ENCODE results near the gene CHST15. TPM values are rescaled to one million over a fixed set of nuclear protein-coding genes. Genes with fewer than 3 reads are reported as not detected.

CHST15 gene
- polyA plus RNA-seq, 1 experiment, result 3.2 TPM

GRCh38 chr10:124016804-124017375, 76.5 kb downstream of the CHST15 start:
- no peaks in the 10 kb centered on the region for H3K27me3 ChIP-seq (ENCODE audit: control insufficient read depth, insufficient read depth, low read length)
- no peak overlapping the region for H3K27ac ChIP-seq (ENCODE audit: low read depth, low read length)
- H3K9me3 ChIP-seq (ENCODE audit: control insufficient read depth, insufficient read depth, low read length), result peaks cover 17% of the 10 kb centered on the region
- ChIA-PET POLR2A (no interaction called here), CTCF (interaction anchor here (1.4 kb wide), 1 partner anchor 22 kb away, joined by 3 read pairs; no protein-coding TSS in a partner anchor)
- DNase-seq (ENCODE audit: low read depth, low spot score), result no peak
- no peak overlapping the region for H3K4me3 ChIP-seq (ENCODE audit: low read depth, low read length)
- TF ChIP-seq CTCF (IDR thresholded peaks at IDR 0.05; ENCODE audit: low read depth, low read length), result no peak

- H3K4me3 ChIP-seq (ENCODE audit: low read depth, low read length), result no peak overlapping the region
- H3K9me3 ChIP-seq (ENCODE audit: control insufficient read depth, insufficient read depth, low read length), result peaks cover 22% of the 10 kb centered on the region
- H3K27me3 ChIP-seq (ENCODE audit: control insufficient read depth, insufficient read depth, low read length), result no peaks in the 10 kb centered on the region
- ChIA-PET CTCF (interaction anchor here (1.4 kb wide), 1 partner anchor 21 kb away, joined by 3 read pairs; no protein-coding TSS in a partner anchor), POLR2A (no interaction called here)
- no peak for DNase-seq (ENCODE audit: low read depth, low spot score)
- no peak for TF ChIP-seq CTCF (IDR thresholded peaks at IDR 0.05; ENCODE audit: low read depth, low read length)
- no peak overlapping the region for H3K27ac ChIP-seq (ENCODE audit: low read depth, low read length)
Observed at GRCh38 chr10:124015991-124016390, 77.4 kb downstream of the CHST15 start.

- no peak for DNase-seq (ENCODE audit: low read depth, low spot score)
- CTCF ChIA-PET, result no interaction called here
- POLR2A ChIA-PET, result no interaction called here
- no peak for TF ChIP-seq CTCF (IDR thresholded peaks at IDR 0.05; ENCODE audit: low read depth, low read length)
- Histone ChIP-seq H3K27me3 (ENCODE audit: control insufficient read depth, insufficient read depth, low read length) (no peaks in the 10 kb centered on the region), H3K27ac (ENCODE audit: low read depth, low read length) (no peak overlapping the region), H3K4me3 (ENCODE audit: low read depth, low read length) (no peak overlapping the region), H3K9me3 (ENCODE audit: control insufficient read depth, insufficient read depth, low read length) (peaks cover 33% of the 10 kb centered on the region)
Observed at GRCh38 chr10:124014416-124015154, 78.8 kb downstream of the CHST15 start.

- CTCF ChIA-PET, result no interaction called here
- Histone ChIP-seq H3K4me3 (ENCODE audit: low read depth, low read length) (no peak overlapping the region), H3K9me3 (ENCODE audit: control insufficient read depth, insufficient read depth, low read length) (peaks cover 33% of the 10 kb centered on the region), H3K27me3 (ENCODE audit: control insufficient read depth, insufficient read depth, low read length) (no peaks in the 10 kb centered on the region), H3K27ac (ENCODE audit: low read depth, low read length) (no peak overlapping the region)
- no peak for DNase-seq (ENCODE audit: low read depth, low spot score)
- TF ChIP-seq CTCF (IDR thresholded peaks at IDR 0.05; ENCODE audit: low read depth, low read length), result no peak
- POLR2A ChIA-PET, result no interaction called here
Observed at GRCh38 chr10:124013916-124014315, 79.5 kb downstream of the CHST15 start.

- no peak for DNase-seq (ENCODE audit: low read depth, low spot score)
- ChIA-PET CTCF (no interaction called here), POLR2A (no interaction called here)
- Histone ChIP-seq H3K4me3 (ENCODE audit: low read depth, low read length) (no peak overlapping the region), H3K27ac (ENCODE audit: low read depth, low read length) (no peak overlapping the region), H3K9me3 (ENCODE audit: control insufficient read depth, insufficient read depth, low read length) (peaks cover 33% of the 10 kb centered on the region), H3K27me3 (ENCODE audit: control insufficient read depth, insufficient read depth, low read length) (no peaks in the 10 kb centered on the region)
- no peak for TF ChIP-seq CTCF (IDR thresholded peaks at IDR 0.05; ENCODE audit: low read depth, low read length)
Observed at GRCh38 chr10:124012991-124013390, 80.4 kb downstream of the CHST15 start.
